ENCODE data around the gene CNRIP1.

DNA sequence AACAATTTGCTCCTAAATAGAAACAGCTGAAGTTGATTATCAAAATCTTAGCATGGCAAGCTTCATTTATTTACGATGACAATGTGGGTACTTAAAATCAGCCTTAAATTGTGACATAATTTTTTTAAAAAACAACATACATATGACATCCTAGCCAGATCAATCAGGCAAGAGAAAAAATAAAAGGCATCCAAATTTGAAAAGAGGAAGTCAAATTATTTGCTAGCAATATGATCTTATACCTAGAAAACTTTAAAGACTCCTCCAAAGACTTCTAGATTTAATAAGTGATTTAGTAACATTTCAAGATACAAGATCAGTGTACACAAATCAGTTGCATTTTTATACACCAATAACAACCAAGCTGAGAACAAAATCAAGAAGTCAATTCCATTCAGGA lies 53.1 kb downstream of the CNRIP1 start:
- TF ChIP-seq, protein P1, sequence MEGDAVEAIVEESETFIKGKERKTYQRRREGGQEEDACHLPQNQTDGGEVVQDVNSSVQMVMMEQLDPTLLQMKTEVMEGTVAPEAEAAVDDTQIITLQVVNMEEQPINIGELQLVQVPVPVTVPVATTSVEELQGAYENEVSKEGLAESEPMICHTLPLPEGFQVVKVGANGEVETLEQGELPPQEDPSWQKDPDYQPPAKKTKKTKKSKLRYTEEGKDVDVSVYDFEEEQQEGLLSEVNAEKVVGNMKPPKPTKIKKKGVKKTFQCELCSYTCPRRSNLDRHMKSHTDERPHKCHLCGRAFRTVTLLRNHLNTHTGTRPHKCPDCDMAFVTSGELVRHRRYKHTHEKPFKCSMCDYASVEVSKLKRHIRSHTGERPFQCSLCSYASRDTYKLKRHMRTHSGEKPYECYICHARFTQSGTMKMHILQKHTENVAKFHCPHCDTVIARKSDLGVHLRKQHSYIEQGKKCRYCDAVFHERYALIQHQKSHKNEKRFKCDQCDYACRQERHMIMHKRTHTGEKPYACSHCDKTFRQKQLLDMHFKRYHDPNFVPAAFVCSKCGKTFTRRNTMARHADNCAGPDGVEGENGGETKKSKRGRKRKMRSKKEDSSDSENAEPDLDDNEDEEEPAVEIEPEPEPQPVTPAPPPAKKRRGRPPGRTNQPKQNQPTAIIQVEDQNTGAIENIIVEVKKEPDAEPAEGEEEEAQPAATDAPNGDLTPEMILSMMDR (IDR thresholded peaks at IDR 0.05 in 8 of 11, conservative IDR thresholded peaks at IDR 0.05 in 3 of 11) = no peak
- TF ChIP-seq POLR2A (IDR thresholded peaks at IDR 0.05) = no peak
- TF ChIP-seq POLR2AphosphoS5 (IDR thresholded peaks at IDR 0.05) = no peak

Data from spleen (tissue), 7 donors.